Kidney (tissue), 14 donors: ENCODE results near the gene ODC1. TPM values are rescaled to one million over a fixed set of nuclear protein-coding genes. Genes with fewer than 3 reads are reported as not detected.

ENCODE experiments used
- DNase-seq, 5 donors: peaks; one replicate each; pipeline ENCODE4 v3.0.0-alpha.2; 2013 to 2020
- FAIRE-seq: peaks from 2 replicates; lab custom pipeline; 2012; peaks lifted over from hg19 to GRCh38; lab: Jason Lieb, UNC
- H3K27ac ChIP-seq, 2 donors: one replicate each; pipeline ENCODE4 v1.7.0; 2013; ENCODE audit warnings: low read depth in 2 of 2, low read length in 2 of 2, inconsistent platforms in 1 of 2
- H3K27me3 ChIP-seq: one replicate; pipeline ENCODE4 v1.7.1; 2013; ENCODE audit warnings: low read length, inconsistent platforms; ENCODE audit not compliant: control insufficient read depth, insufficient read depth
- H3K36me3 ChIP-seq, 3 donors: one replicate each; pipeline versions ENCODE4 v1.7.0 to v1.7.1; 2013; ENCODE audit warnings: low read length in 3 of 3, control low read depth in 1 of 3, inconsistent platforms in 1 of 3; ENCODE audit not compliant: insufficient read depth in 3 of 3, control insufficient read depth in 2 of 3
- H3K4me1 ChIP-seq, 3 donors: one replicate each; pipeline versions ENCODE4 v1.7.0 to v1.7.1; 2013; ENCODE audit warnings: low read length in 3 of 3, inconsistent platforms in 1 of 3, low read depth in 1 of 3; ENCODE audit not compliant: control insufficient read depth in 2 of 3, insufficient read depth in 2 of 3
- H3K4me3 ChIP-seq, 3 donors: one replicate each; pipeline versions ENCODE4 v1.7.0 to v1.8.1; 2013; ENCODE audit warnings: low read length in 3 of 3, control low read depth in 1 of 3, inconsistent platforms in 1 of 3
- H3K9ac ChIP-seq, 3 donors: one replicate each; pipeline versions ENCODE4 v1.7.0 to v1.7.1; 2013; ENCODE audit warnings: low read length in 3 of 3, control low read depth in 1 of 3, inconsistent platforms in 1 of 3
- H3K9me3 ChIP-seq, 3 donors: one replicate each; pipeline versions ENCODE4 v1.7.0 to v1.7.1; 2013; ENCODE audit warnings: low read length in 3 of 3, control low read depth in 1 of 3, inconsistent platforms in 1 of 3; ENCODE audit not compliant: control insufficient read depth in 2 of 3, insufficient read depth in 1 of 3
- CTCF ChIP-seq: IDR thresholded peaks from 3 replicates; pipeline ENCODE4 v1.5.1; 2012; ENCODE audit warnings: mild to moderate bottlenecking, moderate library complexity, borderline replicate concordance; ENCODE audit not compliant: insufficient read depth; ENCODE audit errors: extremely low read depth
- intact Hi-C: fragments of 100-400 bp; cut with DNase I; formaldehyde crosslinking; loops from one replicate; pipeline ENCODE4 v1.11.1; 2022
- polyA plus RNA-seq: library from polyadenylated mRNA; stranded (reverse); fragments of 350-450 nt; fragmentation: Illumina TruSeq; extraction: RNeasy Lipid Tissue Mini Kit (QIAGEN cat#74804); gene quantifications from one replicate; pipeline ENCODE4 v1.2.3, GENCODE V29; 2014; ENCODE audit warnings: low read depth, low replicate concordance; ENCODE audit not compliant: insufficient read depth
- total RNA-seq: library from RNA; stranded (reverse); fragmentation: NEBNext Ultra II Directional; extraction: Animal tissue kit (Norgen Biotek cat#: 25700); gene quantifications from one replicate; pipeline ENCODE4 v1.2.1, GENCODE V29; 2021
- donor health status: control.
- donor health status: control.
- donor health status: control.
- donor health status: control.
- donor health status: control.
- donor health status: DM: yes; HTN: yes; CAD: no.
- donor health status: Normal renal cell carcinoma (clear cell type).

Gene ODC1
- total and polyA plus RNA-seq, 2 donors from 2014 or later = 94.4 to 97.5 TPM

GRCh38 chr2:10430886-10431622 lies 17.1 kb downstream of the ODC1 start:
- H3K27me3 ChIP-seq = no peaks in the 10 kb centered on the region
- no peak for FAIRE-seq
- H3K9me3 ChIP-seq = no peaks in the 10 kb centered on the region
- TF ChIP-seq CTCF = no peak
- intact Hi-C loops = loop anchor here (5.0 to 10.0 kb wide), 2 partner anchors 304 to 356 kb away; no protein-coding TSS in a partner anchor
- no peak overlapping the region for H3K4me3 ChIP-seq
- H3K27ac ChIP-seq = no peak overlapping the region
- no peak for DNase-seq
- peaks cover 0 to 7% (median 5%) of the 10 kb centered on the region in 3 donors for H3K36me3 ChIP-seq
- peaks cover 0 to 8% (median 4%) of the 10 kb centered on the region in 3 donors for H3K4me1 ChIP-seq
- no peak overlapping the region for H3K9ac ChIP-seq

DNA sequence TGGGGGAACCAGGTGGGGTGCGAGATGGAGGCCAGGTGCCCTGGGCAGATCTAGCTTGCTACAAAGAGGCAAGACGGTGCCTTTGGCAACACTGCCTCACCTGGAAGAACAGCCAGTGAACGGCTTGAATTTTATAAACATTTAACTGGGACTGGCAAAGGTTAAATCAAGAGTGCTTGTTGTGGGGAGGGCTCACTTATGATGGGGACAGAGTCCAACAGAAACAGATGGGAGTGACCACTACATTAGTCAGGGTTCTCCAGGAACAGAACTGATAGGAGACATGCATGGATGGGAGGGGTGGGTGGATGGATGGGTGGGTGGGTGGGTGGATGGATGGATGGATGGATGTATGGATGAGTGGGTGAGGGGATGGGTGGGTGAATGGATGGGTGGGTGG lies 19.2 kb downstream of the ODC1 start:
- Histone ChIP-seq H3K4me1 (peaks cover 0 to 8% (median 4%) of the 10 kb centered on the region in 3 donors), H3K27me3 (no peaks in the 10 kb centered on the region), H3K36me3 (peaks cover 0 to 11% (median 7%) of the 10 kb centered on the region in 3 donors), H3K9ac (no peak overlapping the region), H3K9me3 (no peaks in the 10 kb centered on the region), H3K4me3 (no peak overlapping the region), H3K27ac (no peak overlapping the region)
- peak; percentile 11 for TF ChIP-seq CTCF
- no peak for DNase-seq
- intact Hi-C loops = no loop called here
- no peak for FAIRE-seq

DNA sequence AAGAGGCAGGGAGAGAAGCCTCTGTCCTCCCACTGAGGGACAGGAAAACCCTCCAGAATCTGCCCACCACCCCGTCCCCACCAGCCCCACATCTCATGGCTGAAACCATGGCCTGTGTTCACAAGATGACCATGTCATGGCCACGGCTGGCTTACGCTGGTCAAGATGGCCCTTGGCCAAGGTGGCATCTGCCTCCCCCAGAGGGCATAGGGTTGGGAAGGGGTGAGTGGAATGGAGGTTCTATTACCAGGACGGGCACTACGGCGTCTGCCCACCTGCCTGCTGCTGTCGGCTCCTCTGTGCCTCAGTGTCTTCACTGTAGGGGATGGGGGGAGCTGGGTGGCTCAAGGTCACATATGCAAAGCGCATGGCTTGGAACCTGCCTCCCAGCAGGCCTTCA lies 19.8 kb downstream of the ODC1 start:
- Histone ChIP-seq H3K27ac (no peak overlapping the region), H3K36me3 (peaks cover 0 to 14% (median 8%) of the 10 kb centered on the region in 3 donors), H3K4me3 (no peak overlapping the region), H3K9ac (no peak overlapping the region), H3K4me1 (peaks cover 0 to 8% (median 4%) of the 10 kb centered on the region in 3 donors), H3K27me3 (no peaks in the 10 kb centered on the region), H3K9me3 (no peaks in the 10 kb centered on the region)
- intact Hi-C loops = no loop called here
- DNase-seq (no peak), FAIRE-seq (no peak)
- no peak for TF ChIP-seq CTCF
